ENCODE measurements around the gene CLCF1.

DNA sequence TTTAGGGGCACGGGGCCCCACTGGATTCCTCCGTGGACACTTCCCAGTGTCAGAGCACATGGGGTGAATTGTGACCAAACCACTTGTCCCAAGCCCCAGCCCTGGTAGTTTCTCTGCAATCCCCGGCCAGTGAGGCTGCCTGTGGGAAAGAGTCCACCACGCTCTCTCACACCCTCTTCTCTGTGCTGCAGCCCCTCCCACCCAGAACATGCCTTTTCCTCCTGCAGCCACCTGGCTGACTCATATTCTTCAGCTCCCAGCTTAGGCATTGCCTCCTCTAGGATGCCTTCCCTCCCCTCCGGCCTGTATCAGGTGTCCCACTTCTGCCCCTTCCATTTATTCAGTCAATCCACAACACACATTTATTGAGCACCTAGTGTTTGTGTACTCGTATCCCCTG lies 49.5 kb upstream of the CLCF1 start:
- TF ChIP-seq, protein P1, sequence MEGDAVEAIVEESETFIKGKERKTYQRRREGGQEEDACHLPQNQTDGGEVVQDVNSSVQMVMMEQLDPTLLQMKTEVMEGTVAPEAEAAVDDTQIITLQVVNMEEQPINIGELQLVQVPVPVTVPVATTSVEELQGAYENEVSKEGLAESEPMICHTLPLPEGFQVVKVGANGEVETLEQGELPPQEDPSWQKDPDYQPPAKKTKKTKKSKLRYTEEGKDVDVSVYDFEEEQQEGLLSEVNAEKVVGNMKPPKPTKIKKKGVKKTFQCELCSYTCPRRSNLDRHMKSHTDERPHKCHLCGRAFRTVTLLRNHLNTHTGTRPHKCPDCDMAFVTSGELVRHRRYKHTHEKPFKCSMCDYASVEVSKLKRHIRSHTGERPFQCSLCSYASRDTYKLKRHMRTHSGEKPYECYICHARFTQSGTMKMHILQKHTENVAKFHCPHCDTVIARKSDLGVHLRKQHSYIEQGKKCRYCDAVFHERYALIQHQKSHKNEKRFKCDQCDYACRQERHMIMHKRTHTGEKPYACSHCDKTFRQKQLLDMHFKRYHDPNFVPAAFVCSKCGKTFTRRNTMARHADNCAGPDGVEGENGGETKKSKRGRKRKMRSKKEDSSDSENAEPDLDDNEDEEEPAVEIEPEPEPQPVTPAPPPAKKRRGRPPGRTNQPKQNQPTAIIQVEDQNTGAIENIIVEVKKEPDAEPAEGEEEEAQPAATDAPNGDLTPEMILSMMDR (IDR thresholded peaks at IDR 0.05): no peak
- TF ChIP-seq POLR2A (IDR thresholded peaks at IDR 0.05) (no peak), POLR2AphosphoS5 (IDR thresholded peaks at IDR 0.05) (no peak), EP300 (IDR thresholded peaks at IDR 0.05; ENCODE audit: low read depth) (no peak)

All from transverse colon (tissue), 4 donors.